CD4-positive, CD25-positive, alpha-beta regulatory T cell (primary cell): ENCODE measurements around the gene BRF1. TPM values are rescaled to one million over a fixed set of nuclear protein-coding genes. Genes with fewer than 3 reads are reported as not detected.

Experiments
- ATAC-seq, 2 donors: fragments of 150-1000 bp; cut with Tn5 transposase; one replicate each; pipeline ENCODE4 v1.10.0; 2021; ENCODE audit warnings: low read depth in 2 of 2, moderate number of reproducible peaks in 2 of 2, moderate library complexity in 1 of 2
- DNase-seq, 3 donors: peaks; one replicate each; pipeline versions ENCODE4 v3.0.0 to v3.0.0-alpha.2; 2012 to 2022; ENCODE audit warnings: mixed read lengths in 1 of 3
- H3K27ac ChIP-seq: one replicate; pipeline ENCODE4 v1.7.0; 2013; ENCODE audit warnings: mild to moderate bottlenecking, low read length; ENCODE audit not compliant: insufficient read depth, poor library complexity, severe bottlenecking
- H3K27me3 ChIP-seq: one replicate; pipeline ENCODE4 v1.7.0; 2013; ENCODE audit warnings: low read length; ENCODE audit not compliant: control insufficient read depth, insufficient read depth
- H3K36me3 ChIP-seq: one replicate; pipeline ENCODE4 v1.7.0; 2013; ENCODE audit warnings: mild to moderate bottlenecking, low read length, moderate library complexity; ENCODE audit not compliant: control insufficient read depth, insufficient read depth
- H3K4me1 ChIP-seq: 2 replicates; pipeline ENCODE4 v1.7.0; 2013; ENCODE audit warnings: mild to moderate bottlenecking, low read length; ENCODE audit not compliant: insufficient read depth, control insufficient read depth, poor library complexity, severe bottlenecking
- H3K4me3 ChIP-seq: one replicate; pipeline ENCODE4 v1.7.0; 2013; ENCODE audit warnings: low read depth, mild to moderate bottlenecking, low read length, moderate library complexity
- H3K9me3 ChIP-seq, 2 experiments: 1 replicate in 1 of 2; 2 replicates in 1 of 2; pipeline ENCODE4 v1.7.0; 2013; ENCODE audit warnings: low read length in 2 of 2, mild to moderate bottlenecking in 1 of 2, moderate library complexity in 1 of 2; ENCODE audit not compliant: control insufficient read depth in 2 of 2
- H3K27ac Mint-ChIP-seq, 3 donors: one replicate each; pipeline ENCODE4 v1.8.0; 2020 to 2022; ENCODE audit warnings: mild to moderate bottlenecking in 3 of 3, mixed read lengths in 3 of 3, moderate library complexity in 2 of 3
- H3K27me3 Mint-ChIP-seq: one replicate; pipeline ENCODE4 v1.8.0; 2022; ENCODE audit warnings: mild to moderate bottlenecking, mixed read lengths
- H3K36me3 Mint-ChIP-seq: one replicate; pipeline ENCODE4 v1.8.0; 2020; ENCODE audit warnings: mixed read lengths
- H3K4me1 Mint-ChIP-seq, 4 donors: one replicate each; pipeline ENCODE4 v1.8.0; 2020 to 2022; ENCODE audit warnings: mixed read lengths in 4 of 4, mild to moderate bottlenecking in 1 of 4
- H3K4me3 Mint-ChIP-seq, 4 donors: one replicate each; pipeline ENCODE4 v1.8.0; 2020 to 2022; ENCODE audit warnings: mild to moderate bottlenecking in 4 of 4, mixed read lengths in 4 of 4, moderate library complexity in 3 of 4
- H3K9me3 Mint-ChIP-seq, 7 donors: one replicate each; pipeline ENCODE4 v1.8.0; 2020 to 2022; ENCODE audit warnings: mixed read lengths in 7 of 7, mild to moderate bottlenecking in 3 of 7, moderate library complexity in 2 of 7
- polyA plus RNA-seq, 4 donors: library from polyadenylated mRNA; unstranded; fragments of 300-500 nt; fragmentation: Illumina TruSeq; gene quantifications; one replicate each; pipeline ENCODE4 v1.2.3, GENCODE V29; 2021
- total RNA-seq: library from RNA; stranded (reverse); gene quantifications from one replicate; pipeline ENCODE4 v1.2.3, GENCODE V29; 2022

BRF1 gene, protein sequence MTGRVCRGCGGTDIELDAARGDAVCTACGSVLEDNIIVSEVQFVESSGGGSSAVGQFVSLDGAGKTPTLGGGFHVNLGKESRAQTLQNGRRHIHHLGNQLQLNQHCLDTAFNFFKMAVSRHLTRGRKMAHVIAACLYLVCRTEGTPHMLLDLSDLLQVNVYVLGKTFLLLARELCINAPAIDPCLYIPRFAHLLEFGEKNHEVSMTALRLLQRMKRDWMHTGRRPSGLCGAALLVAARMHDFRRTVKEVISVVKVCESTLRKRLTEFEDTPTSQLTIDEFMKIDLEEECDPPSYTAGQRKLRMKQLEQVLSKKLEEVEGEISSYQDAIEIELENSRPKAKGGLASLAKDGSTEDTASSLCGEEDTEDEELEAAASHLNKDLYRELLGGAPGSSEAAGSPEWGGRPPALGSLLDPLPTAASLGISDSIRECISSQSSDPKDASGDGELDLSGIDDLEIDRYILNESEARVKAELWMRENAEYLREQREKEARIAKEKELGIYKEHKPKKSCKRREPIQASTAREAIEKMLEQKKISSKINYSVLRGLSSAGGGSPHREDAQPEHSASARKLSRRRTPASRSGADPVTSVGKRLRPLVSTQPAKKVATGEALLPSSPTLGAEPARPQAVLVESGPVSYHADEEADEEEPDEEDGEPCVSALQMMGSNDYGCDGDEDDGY
- total RNA-seq (58.9 TPM), polyA plus RNA-seq (1 to 10 TPM; 5.6 to 8.7 (median 7.5) TPM)

DNA sequence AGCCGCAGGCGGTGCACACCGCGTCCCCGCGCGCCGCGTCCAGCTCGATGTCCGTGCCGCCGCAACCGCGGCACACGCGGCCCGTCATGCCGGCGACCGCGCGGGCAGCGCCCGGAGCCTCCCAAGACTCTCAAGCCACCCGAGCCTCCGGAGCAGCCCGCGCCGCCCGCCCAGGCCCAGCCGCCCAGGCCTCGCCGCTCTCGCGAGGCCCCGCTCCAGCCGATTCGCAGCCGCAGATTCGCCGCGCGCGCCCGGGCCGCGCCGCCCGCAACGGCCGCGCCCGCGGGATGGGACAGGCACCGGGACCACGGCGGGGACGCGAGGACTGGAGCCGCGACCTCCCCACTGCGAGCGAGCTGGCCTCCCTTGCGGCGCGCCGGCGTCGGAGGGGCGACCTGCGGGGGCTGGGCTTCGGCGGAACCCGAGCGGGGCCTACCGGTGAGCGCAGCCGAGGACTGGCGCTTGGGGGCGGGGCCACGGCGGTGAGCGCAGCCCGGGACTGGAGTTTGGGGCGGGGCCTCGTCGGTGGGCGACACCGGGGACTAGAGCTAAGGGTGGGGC lies at the start of gene BRF1:
Gene BRF1, minus strand, starts transcription at position 460 of the 561 bp plus-strand sequence. Its CDS starts 372 bp downstream, at position 88.
- Mint-ChIP-seq H3K27me3 (no peaks in the 10 kb centered on the region), H3K9me3 (no peaks in the 10 kb centered on the region), H3K4me1 (peaks cover 4 to 53% (median 31%) of the 10 kb centered on the region in 4 donors), H3K4me3 (peak within 1 kb of the TSS; percentile 83 to 97 (median 92)), H3K27ac (peak within 1 kb of the TSS; percentile 92 to 95 (median 92)), H3K36me3 (no peaks in the 10 kb centered on the region)
- no peaks in the 10 kb centered on the region for H3K27me3 ChIP-seq
- no peaks in the 10 kb centered on the region for H3K9me3 ChIP-seq
- peak; percentile 89 to 93 for ATAC-seq
- peak within 1 kb of the TSS; percentile 63 for H3K4me3 ChIP-seq
- H3K4me1 ChIP-seq, result peaks cover 31% of the 10 kb centered on the region
- H3K36me3 ChIP-seq, result no peaks in the 10 kb centered on the region
- peak within 1 kb of the TSS; percentile 86 for H3K27ac ChIP-seq
- peak; percentile 97 to 98 (median 97) for DNase-seq

DNA sequence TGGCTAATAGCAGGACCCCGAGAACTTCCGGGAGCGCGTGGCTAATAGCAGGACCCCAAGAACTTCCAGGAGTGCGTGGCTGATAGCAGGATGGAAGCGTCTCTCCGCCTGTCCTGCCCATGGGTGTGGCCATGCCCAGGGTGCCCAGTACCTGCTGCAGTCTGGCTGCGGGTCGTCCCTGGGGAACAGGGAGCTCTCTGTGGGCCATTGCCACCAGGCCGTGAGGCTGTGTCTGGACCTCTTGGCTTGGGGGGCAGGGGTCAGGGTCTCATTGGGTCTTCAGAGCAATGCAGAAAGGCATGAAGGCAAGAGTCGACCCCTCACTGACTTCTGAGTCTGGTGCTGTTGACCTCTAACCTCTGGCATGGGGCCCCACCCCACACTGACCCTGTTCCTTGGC lies 49.2 kb upstream of the BRF1 start:
- no peaks in the 10 kb centered on the region for H3K4me1 ChIP-seq
- ATAC-seq (no peak), DNase-seq (no peak)
- H3K27me3 ChIP-seq, result no peaks in the 10 kb centered on the region
- H3K4me3 ChIP-seq, result no peak overlapping the region
- Mint-ChIP-seq H3K27ac (no peak overlapping the region), H3K9me3 (peaks cover 0 to 6% (median 2%) of the 10 kb centered on the region in 7 donors), H3K4me1 (peaks cover 2 to 9% (median 4%) of the 10 kb centered on the region in 4 donors), H3K36me3 (no peaks in the 10 kb centered on the region), H3K27me3 (no peaks in the 10 kb centered on the region), H3K4me3 (no peak overlapping the region)
- H3K27ac ChIP-seq, result no peak overlapping the region
- no peaks in the 10 kb centered on the region for H3K9me3 ChIP-seq
- no peaks in the 10 kb centered on the region for H3K36me3 ChIP-seq

DNA sequence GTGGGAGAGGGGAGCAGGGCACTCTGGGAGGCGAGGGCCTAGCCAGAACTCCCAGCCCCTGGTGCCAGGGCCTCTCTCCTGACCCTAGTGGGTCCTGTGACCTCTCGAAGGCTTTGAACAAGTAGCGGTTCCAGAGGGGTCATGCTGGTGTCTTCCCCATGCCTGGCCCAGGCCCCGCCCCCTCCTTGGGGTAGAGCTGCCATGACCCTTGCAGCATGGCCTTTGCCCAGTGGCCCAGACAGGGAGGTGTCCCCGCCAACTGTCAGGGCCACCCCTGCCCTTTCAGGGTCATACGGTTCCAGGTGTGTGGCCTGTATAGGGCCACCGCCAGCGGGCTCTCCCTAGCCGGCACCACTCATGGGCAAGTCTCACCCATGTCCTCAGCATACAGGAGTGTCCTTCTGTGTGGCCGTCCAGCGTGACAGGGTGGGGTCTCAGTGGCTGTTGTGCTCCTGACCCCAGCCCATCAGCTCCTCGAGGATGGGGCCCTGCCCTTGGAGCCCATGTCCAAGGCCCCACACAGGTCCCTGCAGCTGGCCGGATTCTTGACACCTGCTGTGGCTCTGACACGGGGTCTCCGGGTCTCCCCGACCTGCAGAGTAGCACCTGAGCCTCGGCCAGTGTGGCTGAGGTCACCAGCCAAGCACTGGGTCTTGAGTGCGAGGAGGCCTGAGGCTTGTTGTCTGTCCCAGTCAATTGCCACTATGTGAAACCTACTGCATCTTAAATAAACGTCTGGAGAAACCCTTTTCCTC lies 48.3 kb upstream of the BRF1 start:
- Histone ChIP-seq H3K9me3 (no peaks in the 10 kb centered on the region), H3K4me3 (no peak overlapping the region), H3K36me3 (no peaks in the 10 kb centered on the region), H3K27me3 (no peaks in the 10 kb centered on the region), H3K27ac (no peak overlapping the region), H3K4me1 (no peaks in the 10 kb centered on the region)
- H3K4me3 Mint-ChIP-seq, result no peak overlapping the region
- peaks cover 0 to 6% (median 2%) of the 10 kb centered on the region in 7 donors for H3K9me3 Mint-ChIP-seq
- H3K4me1 Mint-ChIP-seq, result peaks cover 2 to 9% (median 4%) of the 10 kb centered on the region in 4 donors
- H3K36me3 Mint-ChIP-seq, result no peaks in the 10 kb centered on the region
- DNase-seq (no peak), ATAC-seq (no peak)
- H3K27me3 Mint-ChIP-seq, result no peaks in the 10 kb centered on the region
- H3K27ac Mint-ChIP-seq, result no peak overlapping the region

DNA sequence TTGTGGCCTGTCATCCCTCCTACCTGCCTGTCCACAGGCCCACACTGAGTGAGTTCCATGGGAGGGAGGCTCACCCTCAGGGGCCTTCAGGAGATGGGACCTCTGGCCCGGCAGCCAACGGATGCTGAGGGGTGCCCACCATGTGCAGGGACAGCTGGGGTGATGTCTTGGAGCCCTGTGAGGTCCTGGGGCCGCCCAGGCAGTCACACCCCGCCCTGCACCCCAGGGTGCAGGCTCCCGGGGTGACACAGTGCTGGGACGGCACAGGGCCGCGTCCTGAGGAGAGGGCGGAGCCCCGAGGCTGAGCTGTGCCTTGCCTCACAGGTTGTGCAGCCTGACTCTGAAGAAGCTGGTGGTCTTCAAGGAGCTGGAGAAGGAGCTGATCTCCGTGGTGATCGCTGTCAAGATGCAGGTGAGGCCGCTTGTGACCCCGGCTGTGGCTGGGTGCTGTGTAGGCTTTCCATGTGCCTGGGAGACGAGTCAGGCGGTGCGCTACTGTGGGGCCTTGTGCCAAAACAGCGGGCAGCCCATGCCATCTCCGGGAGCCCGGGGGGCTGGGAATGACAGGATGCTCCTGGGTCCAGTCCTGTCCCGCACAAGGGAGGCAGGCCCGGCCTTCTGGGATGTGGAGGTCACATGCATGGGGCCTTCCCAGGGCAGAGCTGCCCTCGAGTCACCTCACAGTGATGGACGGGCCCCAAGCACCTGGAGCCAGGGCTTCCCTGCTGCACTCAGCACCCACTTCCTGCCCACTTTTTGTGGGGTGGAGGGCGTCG lies 47.6 kb upstream of the BRF1 start:
- peaks cover 2 to 9% (median 4%) of the 10 kb centered on the region in 4 donors for H3K4me1 Mint-ChIP-seq
- Histone ChIP-seq H3K4me1 (no peaks in the 10 kb centered on the region), H3K27ac (no peak overlapping the region), H3K9me3 (no peaks in the 10 kb centered on the region), H3K36me3 (no peaks in the 10 kb centered on the region), H3K4me3 (no peak overlapping the region), H3K27me3 (no peaks in the 10 kb centered on the region)
- H3K27me3 Mint-ChIP-seq, result no peaks in the 10 kb centered on the region
- H3K27ac Mint-ChIP-seq, result no peak overlapping the region
- H3K9me3 Mint-ChIP-seq, result peaks cover 0 to 6% (median 2%) of the 10 kb centered on the region in 7 donors
- no peaks in the 10 kb centered on the region for H3K36me3 Mint-ChIP-seq
- ATAC-seq (no peak), DNase-seq (no peak)
- H3K4me3 Mint-ChIP-seq, result no peak overlapping the region

DNA sequence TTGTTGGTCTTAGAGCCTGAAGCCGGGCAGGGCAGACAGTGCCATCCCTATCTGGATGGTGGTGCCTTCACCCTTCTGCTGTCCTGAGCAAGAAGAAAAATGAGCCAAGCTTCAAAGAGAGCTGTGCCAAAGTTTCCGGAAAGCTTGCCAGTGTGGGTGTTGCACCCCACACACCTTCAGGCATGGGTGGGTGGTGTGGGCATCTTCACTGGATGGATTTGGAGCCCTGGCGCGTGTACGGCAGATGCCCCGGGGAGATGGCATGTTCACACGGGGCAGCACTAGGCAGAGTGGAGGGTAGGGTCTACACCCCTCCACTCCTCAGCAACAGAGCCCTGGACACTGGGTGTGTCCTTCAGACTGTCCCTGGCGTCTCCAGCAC lies 46.8 kb upstream of the BRF1 start:
- Histone ChIP-seq H3K27ac (no peak overlapping the region), H3K4me1 (no peaks in the 10 kb centered on the region), H3K4me3 (no peak overlapping the region), H3K27me3 (no peaks in the 10 kb centered on the region), H3K9me3 (no peaks in the 10 kb centered on the region), H3K36me3 (no peaks in the 10 kb centered on the region)
- no peaks in the 10 kb centered on the region for H3K27me3 Mint-ChIP-seq
- peaks cover 0 to 6% (median 2%) of the 10 kb centered on the region in 7 donors for H3K9me3 Mint-ChIP-seq
- ATAC-seq (no peak), DNase-seq (no peak)
- no peak overlapping the region for H3K4me3 Mint-ChIP-seq
- H3K27ac Mint-ChIP-seq, result no peak overlapping the region
- peaks cover 2 to 10% (median 6%) of the 10 kb centered on the region in 4 donors for H3K4me1 Mint-ChIP-seq
- H3K36me3 Mint-ChIP-seq, result no peaks in the 10 kb centered on the region

DNA sequence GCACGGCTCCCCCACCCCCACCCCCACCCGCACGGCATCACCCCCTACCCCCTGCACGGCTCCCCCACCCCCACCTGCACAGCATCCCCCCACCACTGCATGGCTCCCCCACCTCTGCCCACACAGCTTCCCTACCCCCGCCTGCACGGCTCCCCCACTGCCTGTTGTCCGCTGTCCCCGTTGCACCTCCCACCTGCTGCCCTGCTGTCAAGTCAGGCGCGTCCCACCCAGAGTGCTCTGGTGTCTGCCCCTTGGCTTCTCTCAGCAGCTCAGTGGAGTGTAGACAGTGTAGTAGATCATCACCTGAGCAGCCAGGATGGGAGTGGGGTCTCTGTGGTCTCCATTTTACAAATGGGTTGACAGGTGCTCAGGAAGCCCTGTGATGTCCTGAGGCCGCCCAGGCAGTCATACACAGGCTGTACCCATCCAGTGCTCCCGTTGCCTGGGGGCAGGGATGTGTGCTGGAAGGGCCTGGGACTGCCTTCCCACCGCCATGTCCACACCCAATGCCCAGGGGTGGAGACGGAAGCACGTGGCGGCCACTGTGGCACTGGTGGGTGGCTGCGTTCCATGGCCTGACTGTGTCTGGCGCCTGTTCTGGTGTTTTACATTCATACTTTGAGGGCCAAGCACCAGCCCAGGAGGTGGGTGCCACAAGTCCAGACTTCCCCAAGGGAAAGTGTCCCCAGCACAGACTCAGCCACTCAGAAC lies 46.2 kb upstream of the BRF1 start:
- no peak for DNase-seq
- Mint-ChIP-seq H3K4me3 (no peak overlapping the region), H3K36me3 (no peaks in the 10 kb centered on the region), H3K27me3 (no peaks in the 10 kb centered on the region), H3K4me1 (peaks cover under 1 to 9% (median 4%) of the 10 kb centered on the region in 4 donors), H3K9me3 (peaks cover 0 to 6% (median 2%) of the 10 kb centered on the region in 7 donors), H3K27ac (no peak overlapping the region)
- Histone ChIP-seq H3K27ac (no peak overlapping the region), H3K4me1 (no peaks in the 10 kb centered on the region), H3K4me3 (no peak overlapping the region), H3K9me3 (no peaks in the 10 kb centered on the region), H3K27me3 (no peaks in the 10 kb centered on the region), H3K36me3 (no peaks in the 10 kb centered on the region)
- ATAC-seq, result no peak
